Measurements from ENCODE around the gene NEDD4.

NEDD4 gene

GRCh38 chr15:56034514-56034913, 41.1 kb upstream of the NEDD4 start:
- H3K36me3 ChIP-seq (ENCODE audit: insufficient read depth), result no peaks in the 10 kb centered on the region

GRCh38 chr15:56032373-56032772, 39.0 kb upstream of the NEDD4 start:
- Histone ChIP-seq H3K4me2 (no peak overlapping the region), H3K9ac (no peak overlapping the region), H3K79me2 (ENCODE audit: insufficient read depth, low read depth) (no peaks in the 10 kb centered on the region), H3K27me3 (ENCODE audit: insufficient read depth, low read depth) (no peaks in the 10 kb centered on the region), H3K27ac (no peak overlapping the region), H3K4me1 (ENCODE audit: low read depth, poor library complexity, severe bottlenecking) (no peaks in the 10 kb centered on the region), H3K4me3 (IDR thresholded peaks at IDR 0.05; ENCODE audit: insufficient read depth, low read depth, low read length) (no peak overlapping the region), H4K20me1 (ENCODE audit: insufficient read depth) (no peaks in the 10 kb centered on the region), H2AFZ (ENCODE audit: low read depth) (no peak overlapping the region), H3K36me3 (ENCODE audit: insufficient read depth) (no peaks in the 10 kb centered on the region)
- TF ChIP-seq CTCF (conservative IDR thresholded peaks at IDR 0.05; ENCODE audit: low read depth, low read length), result no peak

More at GRCh38 chr15:56034514-56034913, 41.1 kb upstream of the NEDD4 start:
- Histone ChIP-seq H3K79me2 (ENCODE audit: insufficient read depth, low read depth) (no peaks in the 10 kb centered on the region), H3K4me1 (ENCODE audit: low read depth, poor library complexity, severe bottlenecking) (no peaks in the 10 kb centered on the region), H3K27ac (no peak overlapping the region), H3K9ac (no peak overlapping the region), H3K27me3 (ENCODE audit: insufficient read depth, low read depth) (no peaks in the 10 kb centered on the region), H3K4me3 (IDR thresholded peaks at IDR 0.05; ENCODE audit: insufficient read depth, low read depth, low read length) (no peak overlapping the region), H3K4me2 (no peak overlapping the region), H2AFZ (ENCODE audit: low read depth) (no peak overlapping the region), H4K20me1 (ENCODE audit: insufficient read depth) (no peaks in the 10 kb centered on the region)
- no peak for TF ChIP-seq CTCF (conservative IDR thresholded peaks at IDR 0.05; ENCODE audit: low read depth, low read length)

- Histone ChIP-seq H3K27ac (no peak overlapping the region), H4K20me1 (ENCODE audit: insufficient read depth) (no peaks in the 10 kb centered on the region), H3K4me1 (ENCODE audit: low read depth, poor library complexity, severe bottlenecking) (no peaks in the 10 kb centered on the region), H3K36me3 (ENCODE audit: insufficient read depth) (no peaks in the 10 kb centered on the region), H3K4me3 (IDR thresholded peaks at IDR 0.05; ENCODE audit: insufficient read depth, low read depth, low read length) (no peak overlapping the region), H3K79me2 (ENCODE audit: insufficient read depth, low read depth) (no peaks in the 10 kb centered on the region), H3K27me3 (ENCODE audit: insufficient read depth, low read depth) (no peaks in the 10 kb centered on the region), H3K9ac (no peak overlapping the region), H3K4me2 (no peak overlapping the region), H2AFZ (ENCODE audit: low read depth) (no peak overlapping the region)
- no peak for TF ChIP-seq CTCF (conservative IDR thresholded peaks at IDR 0.05; ENCODE audit: low read depth, low read length)
Observed at GRCh38 chr15:56031836-56032235, 38.4 kb upstream of the NEDD4 start.

GRCh38 chr15:56031402-56031801, 38.0 kb upstream of the NEDD4 start:
- Histone ChIP-seq H3K79me2 (ENCODE audit: insufficient read depth, low read depth) (no peaks in the 10 kb centered on the region), H3K4me3 (IDR thresholded peaks at IDR 0.05; ENCODE audit: insufficient read depth, low read depth, low read length) (no peak overlapping the region), H4K20me1 (ENCODE audit: insufficient read depth) (no peaks in the 10 kb centered on the region), H3K27ac (no peak overlapping the region), H3K27me3 (ENCODE audit: insufficient read depth, low read depth) (no peaks in the 10 kb centered on the region), H3K4me2 (no peak overlapping the region), H2AFZ (ENCODE audit: low read depth) (no peak overlapping the region), H3K4me1 (ENCODE audit: low read depth, poor library complexity, severe bottlenecking) (no peaks in the 10 kb centered on the region), H3K36me3 (ENCODE audit: insufficient read depth) (no peaks in the 10 kb centered on the region), H3K9ac (no peak overlapping the region)
- no peak for TF ChIP-seq CTCF (conservative IDR thresholded peaks at IDR 0.05; ENCODE audit: low read depth, low read length)
